ENCODE results near the gene HBEGF.

The HBEGF gene

GRCh38 chr5:140367256-140368013, 21.0 kb upstream of the HBEGF start:
- peaks cover 4% of the 10 kb centered on the region for H3K27me3 ChIP-seq (replicated peaks; ENCODE audit: control insufficient read depth, insufficient read depth, low read length)
- H3K36me3 ChIP-seq (ENCODE audit: control insufficient read depth, insufficient read depth, low read length, severe bottlenecking): no peaks in the 10 kb centered on the region
- no peak overlapping the region for H3K9ac ChIP-seq (ENCODE audit: low read length)
- DNase-seq (ENCODE audit: low read depth): no peak
- H3K4me1 ChIP-seq (ENCODE audit: control insufficient read depth, insufficient read depth, low read length): peaks cover 12% of the 10 kb centered on the region
- H3K9me3 ChIP-seq (ENCODE audit: control insufficient read depth, low read length): no peaks in the 10 kb centered on the region
- no peak overlapping the region for H3K4me3 ChIP-seq (ENCODE audit: low read length)

GRCh38 chr5:140366589-140367255, 20.3 kb upstream of the HBEGF start:
- H3K9ac ChIP-seq (ENCODE audit: low read length): no peak overlapping the region
- peaks cover 4% of the 10 kb centered on the region for H3K27me3 ChIP-seq (replicated peaks; ENCODE audit: control insufficient read depth, insufficient read depth, low read length)
- H3K36me3 ChIP-seq (ENCODE audit: control insufficient read depth, insufficient read depth, low read length, severe bottlenecking): no peaks in the 10 kb centered on the region
- DNase-seq (ENCODE audit: low read depth): no peak
- H3K4me3 ChIP-seq (ENCODE audit: low read length): no peak overlapping the region
- H3K9me3 ChIP-seq (ENCODE audit: control insufficient read depth, low read length): no peaks in the 10 kb centered on the region
- peaks cover 12% of the 10 kb centered on the region for H3K4me1 ChIP-seq (ENCODE audit: control insufficient read depth, insufficient read depth, low read length)

- H3K27me3 ChIP-seq (replicated peaks; ENCODE audit: control insufficient read depth, insufficient read depth, low read length): peaks cover 4% of the 10 kb centered on the region
- peaks cover 12% of the 10 kb centered on the region for H3K4me1 ChIP-seq (ENCODE audit: control insufficient read depth, insufficient read depth, low read length)
- no peaks in the 10 kb centered on the region for H3K9me3 ChIP-seq (ENCODE audit: control insufficient read depth, low read length)
- H3K9ac ChIP-seq (ENCODE audit: low read length): no peak overlapping the region
- no peak overlapping the region for H3K4me3 ChIP-seq (ENCODE audit: low read length)
- H3K36me3 ChIP-seq (ENCODE audit: control insufficient read depth, insufficient read depth, low read length, severe bottlenecking): no peaks in the 10 kb centered on the region
- DNase-seq (ENCODE audit: low read depth): no peak
Observed at GRCh38 chr5:140365941-140366340, 19.5 kb upstream of the HBEGF start.

- no peak overlapping the region for H3K9ac ChIP-seq (ENCODE audit: low read length)
- H3K4me3 ChIP-seq (ENCODE audit: low read length): no peak overlapping the region
- H3K36me3 ChIP-seq (ENCODE audit: control insufficient read depth, insufficient read depth, low read length, severe bottlenecking): no peaks in the 10 kb centered on the region
- H3K9me3 ChIP-seq (ENCODE audit: control insufficient read depth, low read length): no peaks in the 10 kb centered on the region
- peaks cover 4% of the 10 kb centered on the region for H3K27me3 ChIP-seq (replicated peaks; ENCODE audit: control insufficient read depth, insufficient read depth, low read length)
- peaks cover 12% of the 10 kb centered on the region for H3K4me1 ChIP-seq (ENCODE audit: control insufficient read depth, insufficient read depth, low read length)
- no peak for DNase-seq (ENCODE audit: low read depth)
Observed at GRCh38 chr5:140365282-140365681, 18.9 kb upstream of the HBEGF start.

- peaks cover 12% of the 10 kb centered on the region for H3K4me1 ChIP-seq (ENCODE audit: control insufficient read depth, insufficient read depth, low read length)
- no peaks in the 10 kb centered on the region for H3K36me3 ChIP-seq (ENCODE audit: control insufficient read depth, insufficient read depth, low read length, severe bottlenecking)
- no peak overlapping the region for H3K4me3 ChIP-seq (ENCODE audit: low read length)
- DNase-seq (ENCODE audit: low read depth): no peak
- no peak overlapping the region for H3K9ac ChIP-seq (ENCODE audit: low read length)
- H3K27me3 ChIP-seq (replicated peaks; ENCODE audit: control insufficient read depth, insufficient read depth, low read length): peaks cover 4% of the 10 kb centered on the region
- no peaks in the 10 kb centered on the region for H3K9me3 ChIP-seq (ENCODE audit: control insufficient read depth, low read length)
Observed at GRCh38 chr5:140364472-140364765, 18.0 kb upstream of the HBEGF start.

- Histone ChIP-seq H3K4me1 (ENCODE audit: control insufficient read depth, insufficient read depth, low read length) (peaks cover 8% of the 10 kb centered on the region), H3K36me3 (ENCODE audit: control insufficient read depth, insufficient read depth, low read length, severe bottlenecking) (no peaks in the 10 kb centered on the region), H3K9ac (ENCODE audit: low read length) (peak overlapping the region; percentile 30), H3K9me3 (ENCODE audit: control insufficient read depth, low read length) (no peaks in the 10 kb centered on the region), H3K4me3 (ENCODE audit: low read length) (peak overlapping the region; percentile 69), H3K27me3 (replicated peaks; ENCODE audit: control insufficient read depth, insufficient read depth, low read length) (peaks cover 4% of the 10 kb centered on the region)
- no peak for DNase-seq (ENCODE audit: low read depth)
Observed at GRCh38 chr5:140363631-140364471, 17.4 kb upstream of the HBEGF start.

GRCh38 chr5:140362875-140363630, 16.6 kb upstream of the HBEGF start:
- DNase-seq (ENCODE audit: low read depth): peak; percentile 83
- H3K9ac ChIP-seq (ENCODE audit: low read length): peak overlapping the region; percentile 30
- no peaks in the 10 kb centered on the region for H3K36me3 ChIP-seq (ENCODE audit: control insufficient read depth, insufficient read depth, low read length, severe bottlenecking)
- H3K9me3 ChIP-seq (ENCODE audit: control insufficient read depth, low read length): no peaks in the 10 kb centered on the region
- H3K4me1 ChIP-seq (ENCODE audit: control insufficient read depth, insufficient read depth, low read length): peaks cover 4% of the 10 kb centered on the region
- H3K27me3 ChIP-seq (replicated peaks; ENCODE audit: control insufficient read depth, insufficient read depth, low read length): peaks cover 4% of the 10 kb centered on the region
- peak overlapping the region; percentile 69 for H3K4me3 ChIP-seq (ENCODE audit: low read length)

GRCh38 chr5:140362311-140362710, 15.9 kb upstream of the HBEGF start:
- no peaks in the 10 kb centered on the region for H3K36me3 ChIP-seq (ENCODE audit: control insufficient read depth, insufficient read depth, low read length, severe bottlenecking)
- no peaks in the 10 kb centered on the region for H3K9me3 ChIP-seq (ENCODE audit: control insufficient read depth, low read length)
- H3K4me3 ChIP-seq (ENCODE audit: low read length): no peak overlapping the region
- peaks cover 4% of the 10 kb centered on the region for H3K27me3 ChIP-seq (replicated peaks; ENCODE audit: control insufficient read depth, insufficient read depth, low read length)
- no peak overlapping the region for H3K9ac ChIP-seq (ENCODE audit: low read length)
- no peak for DNase-seq (ENCODE audit: low read depth)
- H3K4me1 ChIP-seq (ENCODE audit: control insufficient read depth, insufficient read depth, low read length): peaks cover 4% of the 10 kb centered on the region

GRCh38 chr5:140361901-140362300, 15.5 kb upstream of the HBEGF start:
- DNase-seq (ENCODE audit: low read depth): no peak
- Histone ChIP-seq H3K9me3 (ENCODE audit: control insufficient read depth, low read length) (no peaks in the 10 kb centered on the region), H3K9ac (ENCODE audit: low read length) (no peak overlapping the region), H3K4me3 (ENCODE audit: low read length) (no peak overlapping the region), H3K36me3 (ENCODE audit: control insufficient read depth, insufficient read depth, low read length, severe bottlenecking) (no peaks in the 10 kb centered on the region), H3K27me3 (replicated peaks; ENCODE audit: control insufficient read depth, insufficient read depth, low read length) (peaks cover 4% of the 10 kb centered on the region), H3K4me1 (ENCODE audit: control insufficient read depth, insufficient read depth, low read length) (peaks cover 4% of the 10 kb centered on the region)

GRCh38 chr5:140360681-140361479, 14.5 kb upstream of the HBEGF start:
- H3K4me1 ChIP-seq (ENCODE audit: control insufficient read depth, insufficient read depth, low read length): peaks cover 4% of the 10 kb centered on the region
- H3K36me3 ChIP-seq (ENCODE audit: control insufficient read depth, insufficient read depth, low read length, severe bottlenecking): no peaks in the 10 kb centered on the region
- no peak overlapping the region for H3K4me3 ChIP-seq (ENCODE audit: low read length)
- H3K9me3 ChIP-seq (ENCODE audit: control insufficient read depth, low read length): no peaks in the 10 kb centered on the region
- peaks cover 4% of the 10 kb centered on the region for H3K27me3 ChIP-seq (replicated peaks; ENCODE audit: control insufficient read depth, insufficient read depth, low read length)
- no peak overlapping the region for H3K9ac ChIP-seq (ENCODE audit: low read length)
- no peak for DNase-seq (ENCODE audit: low read depth)
